A549 (cell line): ENCODE measurements around the gene PCDHB11.
"Not testable (repeated sequence)": the region's sequence is repeated elsewhere in the genome, so short reads cannot be mapped to it uniquely, and the experiment has no call there.

Experiments
- CTCF ChIP-seq: fragments of >200 bp; sonication (Bioruptor Twin); formaldehyde crosslinking; IDR thresholded peaks from 3 replicates; pipeline ENCODE4 v1.5.1; 2016
- PHF8 ChIP-seq: fragments of 200-600 bp; sonication (generic); IDR thresholded peaks from 2 replicates; pipeline ENCODE4 v1.6.1; 2016; ENCODE audit warnings: low read depth, mild to moderate bottlenecking, antibody characterized with exemption, moderate library complexity, borderline replicate concordance

GRCh38 chr5:141174291-141175104 is 24.9 kb upstream of the PCDHB11 start:
- not testable (repeated sequence) for TF ChIP-seq CTCF, PHF8
